Skeletal muscle cell (primary cell): ENCODE results near the gene SMIM44.
"Not testable (repeated sequence)": the region's sequence is repeated elsewhere in the genome, so short reads cannot be mapped to it uniquely, and the experiment has no call there.

Experiments
- DNase-seq: peaks from one replicate; pipeline ENCODE4 v3.0.0-alpha.2; 2010; ENCODE audit warnings: low read depth
- H3K4me3 ChIP-seq: 2 replicates; pipeline ENCODE4 v1.5.1; 2011; ENCODE audit warnings: low read depth, mild to moderate bottlenecking, control low read depth, low read length, moderate library complexity

The SMIM44 gene

DNA sequence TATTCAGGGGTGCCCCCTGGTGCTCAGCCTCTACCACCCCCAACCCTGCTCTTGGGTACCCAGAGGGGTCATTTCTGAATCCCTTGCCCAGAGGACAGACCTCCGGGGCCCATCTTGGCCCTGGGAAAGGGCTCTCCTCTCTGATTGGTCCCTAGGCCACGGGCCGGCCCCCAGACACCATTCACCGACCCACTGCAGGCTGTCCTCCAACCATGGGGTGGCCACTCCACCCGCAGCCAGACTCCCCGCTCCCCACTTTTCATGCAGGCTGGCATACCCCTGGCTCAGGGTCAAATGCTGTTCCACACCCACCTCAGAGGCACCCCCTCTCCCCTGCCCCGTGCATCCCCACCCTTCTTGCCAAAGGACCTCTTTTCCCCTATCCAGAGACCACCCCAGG is 17.7 kb downstream of the SMIM44 start:
- no peak overlapping the region for H3K4me3 ChIP-seq
- no peak for DNase-seq

DNA sequence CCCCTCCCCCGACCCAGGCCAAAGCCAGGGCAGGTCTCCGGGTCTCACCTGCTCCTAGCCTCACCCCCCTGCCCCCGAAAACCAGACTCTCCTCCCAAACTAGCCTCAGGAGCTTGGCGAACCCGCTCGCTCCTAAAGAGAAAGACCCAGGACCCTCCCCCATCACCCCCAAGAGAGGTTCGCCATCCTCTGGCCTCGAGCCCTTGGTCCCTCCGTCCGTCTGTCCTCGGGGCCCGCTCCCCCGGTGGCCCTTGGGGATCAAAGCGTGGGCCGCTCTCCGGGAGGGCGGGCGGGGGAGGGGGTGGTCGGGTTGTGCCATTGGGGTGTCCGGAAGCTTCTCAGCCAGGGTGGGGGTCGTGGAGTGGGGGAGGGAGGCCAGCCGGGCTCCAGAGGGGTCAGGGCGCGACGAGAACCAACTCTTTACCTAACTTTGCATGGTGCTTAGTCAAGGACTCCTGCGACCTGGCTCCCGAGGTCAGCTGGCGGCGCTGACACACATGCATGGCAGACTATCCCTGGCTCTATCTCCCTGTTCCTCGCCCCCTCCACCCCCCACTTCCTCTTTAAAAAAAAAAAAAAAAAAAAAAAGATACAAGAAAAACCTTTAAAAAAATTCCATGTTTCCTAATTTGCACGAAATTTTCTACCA is 18.5 kb downstream of the SMIM44 start:
- DNase-seq, result no peak
- no peak overlapping the region for H3K4me3 ChIP-seq

DNA sequence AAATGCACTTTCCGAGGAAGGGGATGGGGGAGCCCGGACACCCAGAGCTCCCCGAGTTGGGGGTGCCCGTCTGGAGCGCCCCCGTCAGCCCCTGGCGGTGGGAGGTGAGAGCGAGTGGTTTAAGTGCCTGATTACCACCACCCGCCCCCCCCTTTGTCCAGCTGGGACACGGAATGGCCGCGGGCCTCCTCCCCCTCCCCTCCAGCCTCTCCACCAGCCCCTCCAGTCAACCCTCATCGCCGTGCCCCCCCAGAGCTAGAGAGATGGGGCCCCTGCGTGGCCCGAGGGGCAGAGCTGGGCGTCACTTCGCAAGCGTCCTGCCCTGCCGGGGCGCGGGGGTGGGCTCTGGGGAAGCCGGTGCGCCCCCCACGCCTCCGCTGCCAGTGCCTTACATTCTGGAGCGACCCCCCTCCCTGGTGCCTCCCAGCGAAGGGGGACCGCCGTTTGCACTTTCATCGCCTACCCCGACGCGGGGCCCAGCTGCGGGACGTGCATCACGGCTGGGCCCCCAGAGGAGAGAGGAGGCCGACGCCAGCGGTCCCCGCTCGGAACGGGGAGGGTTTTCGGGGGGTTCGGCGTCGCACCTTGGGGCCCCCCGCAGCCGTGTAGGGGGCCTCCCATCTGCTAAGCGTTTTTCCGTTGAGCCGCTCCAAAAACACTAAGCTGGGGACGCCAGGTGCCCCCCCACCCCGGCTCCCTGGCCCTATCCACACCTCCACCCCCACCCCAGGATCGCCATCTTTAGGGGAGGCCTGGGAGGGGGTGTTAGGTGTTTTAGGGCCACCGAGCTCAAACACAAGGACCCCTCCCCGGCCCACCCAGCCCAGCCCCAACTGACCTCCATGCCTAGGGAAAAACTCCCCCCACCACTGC is 19.3 kb downstream of the SMIM44 start:
- H3K4me3 ChIP-seq, result no peak overlapping the region
- DNase-seq, result no peak

GRCh38 chr19:3462991-3463713 is 20.1 kb downstream of the SMIM44 start:
- no peak overlapping the region for H3K4me3 ChIP-seq
- DNase-seq, result no peak

DNA sequence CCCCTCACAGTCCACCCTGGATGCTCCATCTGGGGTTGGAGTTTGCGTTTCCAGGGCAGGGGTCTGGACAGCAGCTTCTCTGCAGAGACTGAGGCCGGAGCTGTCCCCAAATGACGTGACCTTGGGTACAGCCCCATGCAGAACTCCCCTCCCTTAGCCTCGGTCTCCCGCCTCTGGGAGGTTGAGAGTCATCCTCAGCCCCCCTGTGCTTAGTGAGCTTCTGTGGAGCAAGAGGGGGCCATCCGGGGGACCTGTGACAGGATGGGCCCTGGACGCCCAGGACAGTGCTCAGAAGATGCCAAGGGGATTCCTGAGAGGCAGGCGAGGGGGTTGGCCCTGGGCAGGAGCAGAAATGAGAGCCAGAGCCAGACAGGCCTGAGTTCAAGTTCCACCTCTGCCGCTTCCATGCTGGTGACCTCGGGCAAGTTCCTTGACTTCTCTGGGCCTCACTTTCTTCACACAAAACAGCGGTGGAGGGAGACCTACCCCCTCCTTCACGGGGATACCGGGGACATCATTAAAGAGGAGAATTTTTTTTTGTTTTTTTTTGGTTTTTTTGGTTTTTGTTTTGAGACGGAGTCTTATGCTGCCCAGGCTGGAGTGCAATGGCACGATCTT is 23.2 kb downstream of the SMIM44 start:
- no peak overlapping the region for H3K4me3 ChIP-seq
- no peak for DNase-seq

- H3K4me3 ChIP-seq, result no peak overlapping the region
- peak; percentile 83 for DNase-seq
Observed at GRCh38 chr19:3459089-3459881, 24.0 kb downstream of the SMIM44 start.

- H3K4me3 ChIP-seq, result no peak overlapping the region
- DNase-seq, result peak; percentile 41
Observed at GRCh38 chr19:3458229-3459088, 24.8 kb downstream of the SMIM44 start.

GRCh38 chr19:3457528-3458228 is 25.6 kb downstream of the SMIM44 start:
- DNase-seq, result no peak
- no peak overlapping the region for H3K4me3 ChIP-seq

- H3K4me3 ChIP-seq, result no peak overlapping the region
- DNase-seq, result no peak
Observed at GRCh38 chr19:3456925-3457527, 26.2 kb downstream of the SMIM44 start.

DNA sequence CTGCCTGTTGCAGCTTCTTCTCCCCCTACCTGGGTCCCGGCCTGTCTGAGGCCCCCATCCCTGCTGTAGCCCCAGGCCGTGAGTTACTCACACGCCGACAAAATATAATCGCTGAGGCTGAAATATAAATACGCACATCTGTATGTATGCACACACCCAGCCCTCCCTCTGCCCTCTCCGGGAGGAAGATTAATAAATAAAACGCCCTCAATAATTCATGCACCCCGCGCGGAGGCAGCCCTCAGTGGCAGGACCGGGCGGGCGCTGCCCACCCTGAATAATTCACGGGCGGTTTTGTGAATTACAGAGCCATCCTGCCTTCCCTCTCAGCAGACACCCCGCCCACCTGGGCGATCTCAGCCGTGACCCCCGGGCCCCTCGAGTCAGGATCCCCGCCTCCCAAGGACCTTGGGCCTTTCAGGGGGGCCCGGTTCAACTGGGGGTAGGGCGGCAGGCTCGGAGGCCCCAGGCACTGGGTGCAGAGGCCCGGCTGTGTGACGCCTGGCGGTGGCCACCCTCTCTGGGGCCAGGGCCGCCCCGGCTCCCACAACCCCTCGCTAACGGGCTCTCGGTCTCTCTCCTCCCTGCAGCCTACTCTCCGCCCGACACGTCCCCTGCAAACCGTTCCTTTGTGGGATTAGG is 27.2 kb downstream of the SMIM44 start:
- H3K4me3 ChIP-seq, result no peak overlapping the region
- DNase-seq, result no peak

DNA sequence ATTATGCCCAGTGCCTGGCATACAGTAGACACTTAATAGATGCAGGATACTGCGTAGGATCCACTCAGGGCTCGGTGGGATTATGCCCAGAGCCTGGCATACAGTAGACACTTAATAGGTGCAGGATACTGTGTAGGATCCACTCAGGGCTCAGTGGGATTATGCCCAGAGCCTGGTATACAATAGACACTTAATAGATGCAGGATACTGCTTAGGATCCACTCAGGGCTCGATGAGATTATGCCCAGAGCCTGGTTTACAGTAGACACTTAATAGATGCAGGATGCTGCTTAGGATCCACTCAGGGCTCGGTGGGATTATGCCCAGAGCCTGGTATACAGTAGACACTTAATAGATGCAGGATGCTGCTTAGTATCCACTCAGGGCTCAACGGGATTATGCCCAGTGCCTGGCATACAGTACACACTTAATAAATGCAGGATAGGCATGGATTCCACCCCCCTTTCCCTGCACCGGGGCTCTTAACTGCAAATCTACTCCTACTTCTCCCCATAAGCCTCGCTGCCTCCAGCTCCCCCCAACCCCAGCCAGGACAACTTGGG is 27.8 kb downstream of the SMIM44 start:
- no peak for DNase-seq
- H3K4me3 ChIP-seq, result no peak overlapping the region

- no peak overlapping the region for H3K4me3 ChIP-seq
- no peak for DNase-seq
Observed at GRCh38 chr19:3454656-3455392, 28.4 kb downstream of the SMIM44 start.

DNA sequence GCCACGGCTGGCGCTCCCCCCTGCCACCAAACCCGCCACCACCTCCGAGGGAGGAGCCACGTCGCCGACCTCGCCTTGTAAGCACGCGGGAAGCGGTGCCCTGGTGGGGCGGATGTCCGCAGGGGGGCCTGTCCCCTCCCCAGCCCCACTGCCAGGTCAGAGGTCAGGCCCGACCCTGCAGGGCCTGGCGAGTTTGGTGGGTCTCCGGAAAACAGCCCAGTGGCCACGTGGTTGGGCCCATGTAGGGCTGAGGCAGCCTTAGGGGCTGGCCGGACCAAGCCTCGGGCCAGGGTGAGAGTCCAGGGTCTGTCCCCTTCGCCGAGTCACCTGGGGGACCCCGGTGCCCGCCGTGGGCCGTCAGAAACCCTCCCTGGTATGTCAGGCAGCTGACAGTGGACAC is 29.4 kb downstream of the SMIM44 start:
- no peak for DNase-seq
- no peak overlapping the region for H3K4me3 ChIP-seq

- not testable (repeated sequence) for DNase-seq, H3K4me3 ChIP-seq
Observed at GRCh38 chr19:3452942-3453214, 30.4 kb downstream of the SMIM44 start.

DNA sequence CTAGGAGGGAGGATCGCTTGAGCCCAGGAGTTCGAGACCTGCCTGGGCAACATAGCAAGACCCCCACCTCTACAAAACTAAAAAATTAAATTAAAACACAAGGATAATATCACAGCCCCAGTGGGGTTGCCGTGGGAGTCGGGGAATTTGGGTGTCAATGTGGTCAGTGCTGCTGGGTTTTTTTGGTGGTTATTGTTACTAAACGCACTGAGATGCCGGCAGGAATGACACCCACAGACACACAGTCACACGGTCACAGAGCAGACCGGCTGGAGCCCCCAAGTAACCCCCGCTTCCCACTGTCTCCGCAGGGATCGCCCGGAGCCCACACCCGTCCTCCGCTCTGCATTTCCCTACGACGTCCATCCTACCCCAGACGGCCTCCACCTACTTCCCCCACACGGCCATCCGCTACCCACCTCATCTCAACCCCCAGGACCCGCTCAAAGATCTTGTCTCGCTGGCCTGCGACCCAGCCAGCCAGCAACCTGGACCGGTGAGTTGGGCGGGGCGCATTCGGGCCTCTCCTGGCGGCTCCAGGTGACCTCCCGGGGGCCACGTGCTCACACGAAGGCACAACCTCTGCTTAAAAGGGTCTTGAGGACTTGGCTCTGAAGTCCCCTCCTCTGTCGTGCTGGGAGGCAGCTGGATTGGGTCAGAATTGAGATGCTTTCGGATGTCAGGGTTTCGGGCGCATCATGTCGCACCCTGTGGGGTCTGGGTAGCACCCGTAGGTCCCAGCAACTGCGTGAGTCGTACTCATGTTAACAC is 30.9 kb downstream of the SMIM44 start:
- DNase-seq, result no peak
- H3K4me3 ChIP-seq, result no peak overlapping the region
